H9 (cell line): ENCODE data around the gene ATOX1. TPM values are rescaled to one million over a fixed set of nuclear protein-coding genes. Genes with fewer than 3 reads are reported as not detected.
A peak's percentile ranks its signal among the peaks of the same experiment; 100 is the strongest.

Experiments used
- DNase-seq: peaks from one replicate; pipeline ENCODE4 v3.0.0-alpha.2; 2017
- H2AFZ ChIP-seq: one replicate; pipeline ENCODE4 v1.6.1; 2013; ENCODE audit warnings: mild to moderate bottlenecking, low read length, control low read depth, moderate library complexity
- H2AK5ac ChIP-seq: 2 replicates; pipeline ENCODE4 v1.6.1; 2013; ENCODE audit warnings: low read length, control low read depth, mixed read lengths; ENCODE audit not compliant: insufficient read length
- H2BK120ac ChIP-seq: one replicate; pipeline ENCODE4 v1.6.1; 2013; ENCODE audit warnings: low read depth, mild to moderate bottlenecking, low read length, control low read depth, inconsistent platforms; ENCODE audit not compliant: poor library complexity, severe bottlenecking
- H2BK12ac ChIP-seq: 2 replicates; pipeline ENCODE4 v1.6.1; 2013; ENCODE audit warnings: low read length, control low read depth, mixed read lengths, low read depth; ENCODE audit not compliant: insufficient read length
- H2BK15ac ChIP-seq: 2 replicates; pipeline ENCODE4 v1.6.1; 2013; ENCODE audit warnings: low read depth, low read length, control low read depth
- H2BK20ac ChIP-seq: one replicate; pipeline ENCODE4 v1.6.1; 2013; ENCODE audit warnings: low read depth, mild to moderate bottlenecking, low read length, control low read depth, inconsistent platforms; ENCODE audit not compliant: poor library complexity, severe bottlenecking
- H2BK5ac ChIP-seq: 2 replicates; pipeline ENCODE4 v1.6.1; 2013; ENCODE audit warnings: low read length, control low read depth, mixed read lengths; ENCODE audit not compliant: insufficient read length
- H3K14ac ChIP-seq: 2 replicates; pipeline ENCODE4 v1.6.1; 2013; ENCODE audit warnings: low read length, control low read depth; ENCODE audit not compliant: insufficient read depth
- H3K18ac ChIP-seq: 2 replicates; pipeline ENCODE4 v1.6.1; 2013; ENCODE audit warnings: low read depth, mild to moderate bottlenecking, mixed read lengths, low read length, control low read depth; ENCODE audit not compliant: insufficient read length
- H3K23ac ChIP-seq: 2 replicates; pipeline ENCODE4 v1.6.1; 2013; ENCODE audit warnings: low read length, control low read depth, mixed read lengths, low read depth; ENCODE audit not compliant: insufficient read length
- H3K23me2 ChIP-seq: 2 replicates; pipeline ENCODE4 v1.6.1; 2013; ENCODE audit warnings: low read depth, mild to moderate bottlenecking, mixed read lengths, low read length, control low read depth; ENCODE audit not compliant: insufficient read length, poor library complexity, severe bottlenecking
- H3K27ac ChIP-seq: 2 replicates; pipeline ENCODE4 v1.5.1; 2013; ENCODE audit warnings: low read length, control low read depth, mixed read lengths, low read depth; ENCODE audit not compliant: insufficient read length
- H3K27me3 ChIP-seq: 2 replicates; pipeline ENCODE4 v1.6.1; 2013; ENCODE audit warnings: low read length, control low read depth, inconsistent platforms; ENCODE audit not compliant: insufficient read depth
- H3K4ac ChIP-seq: 2 replicates; pipeline ENCODE4 v1.6.1; 2013; ENCODE audit warnings: low read depth, mild to moderate bottlenecking, control low read depth, inconsistent platforms, low read length, moderate library complexity
- H3K4me1 ChIP-seq: 2 replicates; pipeline ENCODE4 v1.6.1; 2013; ENCODE audit warnings: low read length, control low read depth, inconsistent platforms; ENCODE audit not compliant: insufficient read depth
- H3K4me2 ChIP-seq: 2 replicates; pipeline ENCODE4 v1.6.1; 2013; ENCODE audit warnings: low read length, control low read depth, mixed read lengths; ENCODE audit not compliant: insufficient read length, insufficient read depth
- H3K56ac ChIP-seq: 2 replicates; pipeline ENCODE4 v1.6.1; 2013; ENCODE audit warnings: low read depth, mild to moderate bottlenecking, mixed read lengths, low read length, control low read depth; ENCODE audit not compliant: insufficient read length
- H3K79me1 ChIP-seq: 2 replicates; pipeline ENCODE4 v1.6.1; 2013; ENCODE audit warnings: low read depth, mild to moderate bottlenecking, moderate library complexity, low read length, control low read depth, inconsistent platforms; ENCODE audit not compliant: insufficient read depth, poor library complexity, severe bottlenecking
- H3K79me2 ChIP-seq: 2 replicates; pipeline ENCODE4 v1.6.1; 2013; ENCODE audit warnings: low read length, control low read depth, inconsistent platforms; ENCODE audit not compliant: insufficient read depth
- H3K9ac ChIP-seq: 2 replicates; pipeline ENCODE4 v1.6.1; 2013; ENCODE audit warnings: low read length, control low read depth, mixed read lengths; ENCODE audit not compliant: insufficient read length; ENCODE audit errors: extremely low read depth
- H3K9me3 ChIP-seq: one replicate; pipeline ENCODE4 v1.6.1; 2013; ENCODE audit warnings: low read depth, low read length, inconsistent platforms; ENCODE audit not compliant: control insufficient read depth
- H3T11ph ChIP-seq: one replicate; pipeline ENCODE4 v1.6.1; 2013; ENCODE audit warnings: mild to moderate bottlenecking, low read length, control low read depth, inconsistent platforms
- H4K20me1 ChIP-seq: one replicate; pipeline ENCODE4 v1.6.1; 2013; ENCODE audit not compliant: control insufficient read depth, insufficient read length, insufficient read depth
- H4K5ac ChIP-seq: 2 replicates; pipeline ENCODE4 v1.6.1; 2013; ENCODE audit warnings: low read depth, mild to moderate bottlenecking, mixed read lengths, low read length, control low read depth; ENCODE audit not compliant: insufficient read length
- H4K8ac ChIP-seq: replicated peaks from 2 replicates; pipeline ENCODE4 v1.6.1; 2013; ENCODE audit warnings: low read length, control low read depth, mixed read lengths, low read depth; ENCODE audit not compliant: insufficient read length
- H4K91ac ChIP-seq: 2 replicates; pipeline ENCODE4 v1.6.1; 2013; ENCODE audit warnings: low read depth, mild to moderate bottlenecking, moderate library complexity, mixed read lengths, low read length, control low read depth; ENCODE audit not compliant: insufficient read length
- H3K27ac Mint-ChIP-seq, 3 experiments: 2 replicates in 2 of 3; 3 replicates in 1 of 3; pipeline ENCODE4 v1.8.0; 2020 to 2021; ENCODE audit warnings: mixed read lengths in 3 of 3, mild to moderate bottlenecking in 1 of 3, moderate library complexity in 1 of 3
- H3K27me3 Mint-ChIP-seq: 2 replicates; pipeline ENCODE4 v1.8.0; 2021; ENCODE audit warnings: low read depth, mild to moderate bottlenecking, moderate library complexity, mixed read lengths
- H3K36me3 Mint-ChIP-seq, 3 experiments: 2 replicates in 2 of 3; 3 replicates in 1 of 3; pipeline ENCODE4 v1.8.0; 2020 to 2021; ENCODE audit warnings: low read depth in 3 of 3, mixed read lengths in 3 of 3; ENCODE audit not compliant: insufficient read depth in 1 of 3
- H3K4me1 Mint-ChIP-seq, 2 experiments: 2 replicates each; pipeline ENCODE4 v1.8.0; 2020; ENCODE audit warnings: mixed read lengths in 2 of 2
- H3K4me3 Mint-ChIP-seq, 2 experiments: 2 replicates in 1 of 2; 3 replicates in 1 of 2; pipeline ENCODE4 v1.8.0; 2020 to 2021; ENCODE audit warnings: mild to moderate bottlenecking in 2 of 2, mixed read lengths in 2 of 2, moderate library complexity in 1 of 2
- H3K9me3 Mint-ChIP-seq, 2 experiments: 2 replicates in 1 of 2; 3 replicates in 1 of 2; pipeline ENCODE4 v1.8.0; 2020; ENCODE audit warnings: mild to moderate bottlenecking in 2 of 2, mixed read lengths in 2 of 2, moderate library complexity in 1 of 2
- CTCF ChIP-seq: fragments of 200-600 bp; sonication (generic); conservative IDR thresholded peaks from 3 replicates; pipeline ENCODE4 v1.8.0; 2021; ENCODE audit warnings: antibody characterized with exemption, mild to moderate bottlenecking
- WGBS: extraction: QIAGEN DNeasy Blood & Tissue Kit; methylation state at CpG from one replicate; pipeline ENCODE4 v1.1.7; 2013; ENCODE audit warnings: missing lambda C conversion rate, low lambda C conversion rate, mixed read lengths; ENCODE audit not compliant: insufficient read length; ENCODE audit errors: extremely low coverage; 5-methylcytosine and 5-hydroxymethylcytosine counted together
- total RNA-seq: library from RNA; stranded (reverse); gene quantifications from 2 replicates; pipeline ENCODE4 v1.2.1, GENCODE V29; 2021

ATOX1 gene
- total RNA-seq, 1 experiment from 2014 or later = 75.0 TPM

DNA sequence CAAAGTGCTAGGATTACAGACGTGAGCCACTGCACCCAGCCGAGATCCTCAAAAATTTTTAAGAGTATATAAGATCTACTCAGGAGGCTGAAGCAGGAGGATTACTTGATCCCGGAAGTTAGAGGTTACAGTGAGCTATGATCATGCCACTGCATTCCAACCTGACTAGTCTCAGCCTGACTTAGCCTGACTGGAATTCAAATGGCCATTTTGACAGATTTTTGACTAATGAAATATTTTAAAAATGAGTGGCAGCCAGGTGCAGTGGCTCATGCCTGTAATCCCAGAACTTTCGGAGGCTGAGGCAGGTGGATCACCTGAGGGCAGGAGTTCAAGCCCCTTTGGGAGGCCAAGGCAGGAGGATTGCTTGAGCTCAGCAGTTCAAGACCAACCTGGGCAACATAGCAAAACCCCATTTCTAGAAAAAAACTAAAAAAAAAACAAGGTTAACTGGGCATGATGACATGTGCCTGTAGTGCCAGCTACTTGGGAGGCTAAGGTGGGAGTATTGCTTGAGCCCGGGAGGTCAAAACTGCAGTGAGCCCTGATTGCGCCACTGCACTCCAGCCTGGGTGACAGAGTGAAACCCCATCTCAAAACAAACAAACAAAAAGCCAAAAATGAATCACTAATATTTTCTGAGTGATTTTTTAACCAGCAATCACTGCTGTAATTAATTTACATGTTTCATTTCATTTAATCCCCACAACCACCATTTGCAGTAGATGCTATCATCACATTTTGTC is 16.6 kb downstream of the ATOX1 start:
- Histone ChIP-seq H2BK12ac (no peak overlapping the region), H2BK15ac (no peak overlapping the region), H3K79me1 (no peaks in the 10 kb centered on the region), H3K27me3 (no peaks in the 10 kb centered on the region), H3K56ac (no peak overlapping the region), H3K14ac (no peak overlapping the region), H2AK5ac (no peak overlapping the region), H3K27ac (no peak overlapping the region), H4K91ac (no peak overlapping the region), H3K4ac (no peak overlapping the region), H4K8ac (no peak overlapping the region), H3K23ac (no peak overlapping the region), H3K79me2 (no peaks in the 10 kb centered on the region), H2BK20ac (no peak overlapping the region), H3K4me2 (no peak overlapping the region), H2BK5ac (no peak overlapping the region), H2AFZ (no peak overlapping the region), H2BK120ac (no peak overlapping the region), H3K18ac (no peak overlapping the region), H4K5ac (no peak overlapping the region), H3K9ac (no peak overlapping the region), H3T11ph (no peak overlapping the region), H3K4me1 (peaks cover 7% of the 10 kb centered on the region; the same call in 1 of the 2 replicates), H4K20me1 (no peaks in the 10 kb centered on the region), H3K23me2 (no peaks in the 10 kb centered on the region), H3K9me3 (no peaks in the 10 kb centered on the region)
- WGBS = no CpG with 5 or more reads among the region's 6 CpGs
- H3K4me3 Mint-ChIP-seq = no peak overlapping the region
- H3K27me3 Mint-ChIP-seq = no peaks in the 10 kb centered on the region
- peaks cover 2 to 14% (median 8%) of the 10 kb centered on the region in 3 experiments; a peak in 5 of 7 replicates for H3K36me3 Mint-ChIP-seq
- H3K9me3 Mint-ChIP-seq = no peaks in the 10 kb centered on the region
- no peak for DNase-seq
- peak overlapping the region in 1 of 3 experiments; percentile 20; a peak in 1 of 7 replicates for H3K27ac Mint-ChIP-seq
- TF ChIP-seq CTCF = no peak
- H3K4me1 Mint-ChIP-seq = peaks cover 20% of the 10 kb centered on the region in 2 experiments
